Peyer's patch (tissue), 4 donors: ENCODE results near the gene EBI3.
A peak's percentile ranks its signal among the peaks of the same experiment; 100 is the strongest.

ENCODE experiments used
- CTCF ChIP-seq, 6 experiments: fragments of 450-650 bp in 4 of 6; fragments of 200-600 bp in 2 of 6; sonication (generic) in 1 of 6; IDR thresholded peaks; one replicate each; pipeline ENCODE4 v1.5.1; 2017 to 2019; ENCODE audit warnings: antibody characterized with exemption in 6 of 6, mild to moderate bottlenecking in 3 of 6, moderate library complexity in 1 of 6
- POLR2A ChIP-seq, 2 donors: fragments of 450-650 bp; IDR thresholded peaks; one replicate each; pipeline ENCODE4 v1.5.1; 2017; ENCODE audit warnings: antibody characterized with exemption in 2 of 2, mild to moderate bottlenecking in 2 of 2, moderate library complexity in 2 of 2

DNA sequence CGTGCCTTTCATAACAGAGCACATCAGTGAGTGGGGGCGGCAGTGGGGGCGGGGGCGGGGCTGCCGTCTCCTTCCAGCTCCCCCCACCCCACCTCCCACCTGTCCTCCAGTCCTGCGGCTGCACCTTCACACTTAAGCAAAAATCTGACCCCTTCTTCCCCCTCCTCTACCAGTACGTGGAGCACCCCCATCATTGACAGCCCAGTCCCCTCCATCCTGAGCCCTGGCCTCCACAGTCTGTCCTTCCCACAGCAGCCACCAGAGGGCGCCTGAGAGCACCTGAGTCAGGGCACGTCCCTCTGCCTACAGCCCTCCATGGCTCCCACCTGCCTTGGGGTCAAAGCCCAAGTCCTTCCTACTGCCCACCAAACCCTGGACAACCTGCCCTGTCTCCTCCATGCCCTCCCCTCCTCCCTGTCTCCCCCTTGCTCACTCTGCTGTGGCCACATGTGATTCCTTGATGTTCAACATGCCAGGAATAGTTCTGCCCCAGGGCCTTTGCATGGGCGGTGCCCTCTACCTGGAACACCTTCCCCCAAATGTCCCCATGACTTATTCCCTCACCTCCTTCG is 4.0 kb downstream of the EBI3 start:
- TF ChIP-seq CTCF (IDR thresholded peaks at IDR 0.05): peak in 5 of 6 experiments; percentile 31 to 58 (median 49)
- TF ChIP-seq POLR2A (IDR thresholded peaks at IDR 0.05): no peak
